Naive thymus-derived CD8-positive, alpha-beta T cell (primary cell): ENCODE data around the gene CABLES2. TPM values are rescaled to one million over a fixed set of nuclear protein-coding genes. Genes with fewer than 3 reads are reported as not detected.

ENCODE experiments used
- ATAC-seq, 2 donors: fragments of 150-1000 bp; cut with Tn5 transposase in 1 of 2; sonication (Bioruptor Pico), chemical (Tn5 transposase) in 1 of 2; 1 replicate in 1 of 2; 2 replicates in 1 of 2; pipeline ENCODE4 v1.10.0; 2021; ENCODE audit warnings: mild to moderate bottlenecking in 2 of 2, moderate library complexity in 2 of 2
- POLR2A ChIA-PET: fragments of 350-600 bp; sonication (Branson Sonifier 250); formaldehyde crosslinking; loops from one replicate; lab custom pipeline; 2021; ENCODE audit warnings: antibody characterized with exemption; lab: Charles Lee
- DNase-seq, 10 donors: peaks; one replicate each; pipeline versions ENCODE4 v3.0.0 to v3.0.0-alpha.2; 2020 to 2022
- H3K27ac Mint-ChIP-seq, 10 donors: one replicate each; pipeline ENCODE4 v1.8.0; 2020 to 2022; ENCODE audit warnings: mild to moderate bottlenecking in 10 of 10, mixed read lengths in 10 of 10, moderate library complexity in 4 of 10, inconsistent platforms in 1 of 10
- H3K27me3 Mint-ChIP-seq, 5 donors: one replicate each; pipeline ENCODE4 v1.8.0; 2021 to 2022; ENCODE audit warnings: mixed read lengths in 5 of 5
- H3K36me3 Mint-ChIP-seq, 3 donors: one replicate each; pipeline ENCODE4 v1.8.0; 2020 to 2022; ENCODE audit warnings: mixed read lengths in 3 of 3, mild to moderate bottlenecking in 2 of 3, inconsistent platforms in 1 of 3
- H3K4me1 Mint-ChIP-seq, 4 donors: one replicate each; pipeline ENCODE4 v1.8.0; 2021 to 2022; ENCODE audit warnings: mixed read lengths in 4 of 4
- H3K4me3 Mint-ChIP-seq, 10 donors: one replicate each; pipeline ENCODE4 v1.8.0; 2020 to 2022; ENCODE audit warnings: mild to moderate bottlenecking in 10 of 10, mixed read lengths in 10 of 10, moderate library complexity in 6 of 10, inconsistent platforms in 1 of 10
- H3K9me3 Mint-ChIP-seq, 9 donors: one replicate each; pipeline ENCODE4 v1.8.0; 2020 to 2022; ENCODE audit warnings: mixed read lengths in 9 of 9, mild to moderate bottlenecking in 3 of 9, inconsistent platforms in 1 of 9, moderate library complexity in 1 of 9
- polyA plus RNA-seq, 3 donors: library from polyadenylated mRNA; unstranded; fragments of 300-500 nt; fragmentation: Illumina TruSeq; gene quantifications; one replicate each; pipeline ENCODE4 v1.2.3, GENCODE V29; 2021
- total RNA-seq, 8 experiments: library from RNA in 2 of 8; stranded (reverse) in 2 of 8; gene quantifications; one replicate each; pipeline ENCODE4 v1.2.3 and lab custom pipeline; 2021 to 2026

The CABLES2 gene
- total and polyA plus RNA-seq, 5 experiments from 2014 or later: 0.83 to 6.4 (median 1.7) TPM

DNA sequence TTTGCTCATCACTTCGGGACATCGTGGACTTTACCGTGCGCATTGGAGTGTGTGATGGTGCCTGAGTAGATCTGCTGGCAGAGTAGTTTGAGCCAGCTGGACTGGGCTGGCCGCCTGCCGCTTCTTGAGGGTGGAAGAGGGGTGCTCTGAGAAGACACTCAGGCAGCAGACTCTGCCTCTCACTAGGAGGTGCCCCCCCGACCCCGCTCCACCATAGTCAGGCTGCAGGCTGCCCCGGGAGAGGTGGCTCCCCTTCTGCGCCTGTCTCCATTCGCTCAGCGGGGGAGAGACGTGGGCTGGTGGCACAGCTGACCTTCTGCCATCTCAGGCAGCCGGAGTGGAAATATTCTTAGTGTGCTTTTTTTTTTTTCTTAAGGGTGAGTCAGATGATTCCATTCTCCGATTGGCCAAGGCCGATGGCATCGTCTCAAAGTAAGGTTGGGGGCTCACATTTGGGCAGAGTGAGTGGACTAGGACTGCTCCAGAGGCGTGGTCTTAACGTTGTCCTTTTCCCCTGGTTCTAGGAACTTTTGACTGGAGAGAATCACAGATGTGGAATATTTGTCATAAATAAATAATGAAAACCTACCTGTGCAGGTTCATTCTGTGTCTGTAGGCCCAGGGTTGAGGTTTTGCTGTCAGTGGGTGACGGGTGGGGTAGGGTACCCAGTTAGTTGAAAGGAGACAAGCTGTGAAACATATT, 19.0 kb downstream of the CABLES2 start:
- no peak for DNase-seq
- no peaks in the 10 kb centered on the region for H3K9me3 Mint-ChIP-seq
- peak overlapping the region; percentile 63 to 96 (median 94) for H3K27ac Mint-ChIP-seq
- H3K4me3 Mint-ChIP-seq: peak overlapping the region; percentile 88 to 95 (median 90)
- no peaks in the 10 kb centered on the region for H3K27me3 Mint-ChIP-seq
- POLR2A ChIA-PET: no interaction called here
- no peak for ATAC-seq
- peaks cover 18 to 62% (median 43%) of the 10 kb centered on the region in 4 donors for H3K4me1 Mint-ChIP-seq
- peaks cover 0 to 27% (median 0%) of the 10 kb centered on the region in 3 donors for H3K36me3 Mint-ChIP-seq

DNA sequence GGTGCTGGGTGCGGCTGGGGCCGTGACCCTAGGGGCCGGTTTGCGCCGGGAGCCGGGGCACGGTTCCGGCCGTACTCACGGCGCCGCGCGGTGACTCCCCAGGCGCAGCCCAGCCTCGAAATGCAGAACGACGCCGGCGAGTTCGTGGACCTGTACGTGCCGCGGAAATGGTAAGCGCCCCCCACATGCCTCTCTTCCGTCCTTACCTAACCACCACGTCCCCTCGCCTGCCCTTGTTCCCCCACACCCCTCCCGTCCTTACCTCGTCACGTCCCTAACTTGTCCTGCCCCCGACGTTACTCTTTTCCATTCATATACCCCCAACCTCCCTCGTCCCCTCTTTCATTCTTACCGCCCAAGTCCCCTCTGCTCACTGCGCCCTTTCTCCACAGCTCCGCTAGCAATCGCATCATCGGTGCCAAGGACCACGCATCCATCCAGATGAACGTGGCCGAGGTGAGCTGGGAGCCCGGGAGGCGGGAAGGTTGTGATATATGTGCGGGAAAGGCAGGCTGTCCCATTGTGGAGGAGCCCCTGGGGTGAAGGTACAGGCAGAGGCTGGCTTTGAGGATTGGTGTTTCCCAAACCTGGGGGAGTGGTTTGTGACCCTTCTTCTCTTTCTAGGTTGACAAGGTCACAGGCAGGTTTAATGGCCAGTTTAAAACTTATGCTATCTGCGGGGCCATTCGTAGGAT, 19.7 kb downstream of the CABLES2 start:
- Mint-ChIP-seq H3K4me3 (peak overlapping the region; percentile 88 to 95 (median 90)), H3K36me3 (peaks cover 0 to 27% (median 0%) of the 10 kb centered on the region in 3 donors), H3K27ac (peak overlapping the region; percentile 74 to 96 (median 94)), H3K4me1 (peaks cover 22 to 68% (median 50%) of the 10 kb centered on the region in 4 donors), H3K9me3 (peaks cover 0 to 2% (median 0%) of the 10 kb centered on the region in 9 donors), H3K27me3 (no peaks in the 10 kb centered on the region)
- ATAC-seq (peak; percentile 39 to 55), DNase-seq (peak in 3 of 10 donors; percentile 26 to 75 (median 42))
- POLR2A ChIA-PET: interaction anchor here (0.6 to 1.7 kb wide), 10 partner anchors 14 to 321 kb away, joined by 3 to 6 read pairs (median 4); partner anchors contain the start of genes ADRM1 and CABLES2

DNA sequence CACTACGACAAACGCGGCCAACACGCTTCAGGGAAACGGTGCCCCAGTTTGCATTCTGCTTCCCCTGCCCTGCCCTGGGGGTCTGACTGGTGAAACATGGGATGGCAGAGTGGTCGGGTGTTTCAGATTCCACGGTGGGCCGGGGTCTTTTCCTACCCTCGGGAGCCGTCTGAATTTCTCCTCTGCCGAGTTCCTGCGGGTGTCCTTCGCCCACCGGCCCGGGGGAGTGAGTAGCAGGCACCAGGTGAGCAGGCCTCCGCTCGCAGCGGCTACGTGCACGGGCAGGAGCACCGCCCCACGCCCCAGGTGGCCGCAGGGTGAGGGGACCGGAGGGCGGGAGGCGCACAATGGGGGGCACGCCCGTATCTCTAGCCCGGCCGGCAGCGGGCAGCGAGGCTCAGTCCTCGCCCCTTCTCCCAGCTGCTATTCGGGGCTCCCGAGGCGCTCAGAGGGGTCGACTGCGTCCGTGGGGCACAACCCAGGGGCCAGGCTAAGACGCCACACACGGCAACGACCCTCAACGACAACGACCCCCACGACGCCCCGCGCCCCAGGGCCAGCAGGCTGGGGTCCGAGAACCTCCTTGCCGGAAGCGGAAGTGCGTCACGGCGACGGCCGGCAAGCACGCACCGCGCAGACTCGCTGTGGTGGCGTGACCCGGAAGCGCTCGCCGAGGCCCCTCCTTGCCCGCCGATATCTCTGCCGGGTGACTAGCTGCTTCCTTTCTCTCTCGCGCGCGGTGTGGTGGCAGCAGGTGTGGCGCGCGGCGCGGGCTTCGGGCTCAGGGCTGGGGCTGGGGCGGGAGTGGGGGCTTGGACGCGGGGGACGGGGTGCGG, 20.5 kb downstream of the CABLES2 start, which contains the start of gene RPS21:
RPS21 (plus strand) TSS at position 721 of the 836 bp plus-strand sequence. CDS start 236 bp downstream, outside the sequence.
- peak within 1 kb of the TSS; percentile 85 to 96 (median 94) for H3K27ac Mint-ChIP-seq
- H3K27me3 Mint-ChIP-seq: no peaks in the 10 kb centered on the region
- ATAC-seq (peak; percentile 90), DNase-seq (peak; percentile 88 to 96 (median 92))
- peak within 1 kb of the TSS; percentile 88 to 95 (median 90) for H3K4me3 Mint-ChIP-seq
- POLR2A ChIA-PET: interaction anchor here (0.6 to 1.7 kb wide), 11 partner anchors 15 to 320 kb away, joined by 3 to 6 read pairs (median 4); partner anchors contain the start of genes ADRM1 and CABLES2
- H3K4me1 Mint-ChIP-seq: peaks cover 28 to 75% (median 55%) of the 10 kb centered on the region in 4 donors
- H3K9me3 Mint-ChIP-seq: peaks cover 0 to 10% (median 0%) of the 10 kb centered on the region in 9 donors
- H3K36me3 Mint-ChIP-seq: peaks cover 3 to 33% (median 6%) of the 10 kb centered on the region in 3 donors

DNA sequence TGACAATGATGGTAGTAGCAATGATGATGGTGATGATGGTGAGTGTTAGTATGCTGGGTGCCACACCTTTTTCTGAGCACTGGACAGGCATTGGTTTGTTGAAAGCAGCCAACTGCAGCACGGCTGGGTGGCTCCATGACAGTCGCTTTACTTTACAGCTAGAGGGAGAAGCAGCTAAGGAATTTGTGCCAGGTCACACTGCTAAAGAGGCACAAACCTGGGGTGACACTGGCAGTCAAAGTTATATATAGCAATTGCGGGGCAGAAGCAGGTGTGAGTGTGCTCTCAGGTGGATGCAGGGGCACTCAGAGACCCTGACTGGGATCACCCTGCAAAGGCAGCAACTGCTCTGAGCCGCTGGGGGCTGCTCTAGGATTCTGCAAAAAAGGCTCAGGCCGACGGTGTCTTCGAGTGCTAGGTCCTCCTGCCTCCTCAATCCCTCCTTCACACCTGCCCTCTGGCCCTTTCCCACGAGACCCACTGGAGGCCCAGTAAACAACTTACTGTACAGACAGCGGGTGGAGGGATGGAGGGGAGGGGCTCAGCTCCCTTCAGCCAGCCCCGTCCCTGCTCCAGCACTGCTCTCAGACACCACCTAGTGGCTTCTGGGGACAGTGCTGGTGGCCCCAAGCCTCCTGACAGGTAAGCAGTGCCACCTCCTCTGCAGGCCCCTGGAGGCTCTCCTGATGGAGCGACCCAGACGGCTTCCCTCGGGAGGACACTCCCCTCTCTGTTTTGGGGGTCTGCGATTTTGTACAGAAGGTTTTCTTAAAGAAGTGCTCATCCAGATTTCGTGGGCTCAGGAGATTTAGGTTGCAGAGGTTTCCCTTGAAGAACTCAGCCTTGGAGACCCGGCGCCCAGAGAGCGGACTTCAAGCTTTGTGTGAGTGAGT, 24.5 kb downstream of the CABLES2 start:
- Mint-ChIP-seq H3K27ac (peak overlapping the region; percentile 2 to 93 (median 88)), H3K36me3 (peaks cover 3 to 7% (median 6%) of the 10 kb centered on the region in 3 donors), H3K4me3 (peak overlapping the region in 5 of 10 donors; percentile 4 to 66 (median 11)), H3K9me3 (peaks cover 0 to 12% (median 0%) of the 10 kb centered on the region in 9 donors), H3K4me1 (peaks cover 22 to 46% (median 38%) of the 10 kb centered on the region in 4 donors), H3K27me3 (no peaks in the 10 kb centered on the region)
- DNase-seq: peak; percentile 67 to 87 (median 74)
- POLR2A ChIA-PET: no interaction called here
- ATAC-seq: peak; percentile 66 to 70

DNA sequence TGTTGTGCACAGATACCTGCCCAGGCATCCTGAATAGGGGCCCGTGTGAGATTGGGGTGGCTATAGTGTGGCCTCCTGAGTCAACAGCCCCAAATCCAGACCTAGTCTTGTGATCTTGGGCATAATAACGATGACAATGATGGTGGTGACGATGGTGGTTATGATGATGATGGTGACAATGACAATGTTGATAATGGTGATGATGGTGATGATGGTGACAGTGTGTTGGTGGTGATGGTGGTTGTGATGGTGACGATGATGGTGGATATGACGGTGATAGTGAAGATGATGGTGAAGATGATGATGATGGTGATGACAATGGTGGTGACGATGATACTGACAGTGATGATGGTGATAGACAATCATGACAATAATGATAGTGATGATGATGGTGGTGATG, 25.2 kb downstream of the CABLES2 start:
- Mint-ChIP-seq H3K27me3 (no peaks in the 10 kb centered on the region), H3K36me3 (peaks cover 3 to 6% (median 6%) of the 10 kb centered on the region in 3 donors), H3K4me1 (peaks cover 21 to 41% (median 34%) of the 10 kb centered on the region in 4 donors), H3K4me3 (peak overlapping the region in 1 of 10 donors; percentile 20), H3K9me3 (peaks cover 0 to 12% (median 0%) of the 10 kb centered on the region in 9 donors), H3K27ac (peak overlapping the region in 6 of 10 donors; percentile 2 to 80 (median 20))
- DNase-seq: no peak
- ATAC-seq: no peak
- POLR2A ChIA-PET: no interaction called here

DNA sequence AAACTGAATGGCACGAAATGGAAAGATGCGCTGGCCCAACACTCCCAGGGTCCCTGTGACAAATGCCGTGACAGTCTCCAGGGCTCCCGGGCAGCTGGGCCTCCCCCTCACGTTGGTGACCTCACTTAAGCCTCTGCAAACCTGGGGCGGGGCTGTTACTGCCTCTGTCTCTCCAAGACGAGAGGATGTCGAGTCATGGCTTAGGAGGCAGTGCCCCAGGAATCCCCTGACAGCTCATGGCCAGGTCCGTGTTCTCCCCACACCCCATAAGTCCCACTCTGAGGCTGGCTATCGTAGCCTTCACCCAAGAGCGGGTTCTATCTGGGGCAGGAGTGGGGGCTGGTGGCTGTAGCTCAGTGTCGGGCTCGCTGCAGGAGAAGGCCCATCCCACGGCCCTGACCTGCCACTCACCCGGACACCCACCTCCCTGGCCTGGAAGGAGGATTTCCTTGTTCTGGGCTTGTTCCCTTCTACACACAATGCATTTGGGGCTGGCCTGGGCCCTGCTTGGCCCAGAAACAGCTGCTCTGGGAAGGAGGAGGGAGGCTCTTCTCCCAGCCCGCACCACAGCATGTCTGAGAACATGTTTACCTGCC, 25.8 kb downstream of the CABLES2 start:
- H3K4me1 Mint-ChIP-seq: peaks cover 20 to 39% (median 32%) of the 10 kb centered on the region in 4 donors
- peaks cover 3 to 6% (median 6%) of the 10 kb centered on the region in 3 donors for H3K36me3 Mint-ChIP-seq
- POLR2A ChIA-PET: no interaction called here
- peak overlapping the region in 3 of 10 donors; percentile 29 to 80 (median 43) for H3K27ac Mint-ChIP-seq
- H3K9me3 Mint-ChIP-seq: peaks cover 0 to 12% (median 0%) of the 10 kb centered on the region in 9 donors
- H3K4me3 Mint-ChIP-seq: no peak overlapping the region
- DNase-seq: no peak
- H3K27me3 Mint-ChIP-seq: no peaks in the 10 kb centered on the region
- ATAC-seq: no peak

DNA sequence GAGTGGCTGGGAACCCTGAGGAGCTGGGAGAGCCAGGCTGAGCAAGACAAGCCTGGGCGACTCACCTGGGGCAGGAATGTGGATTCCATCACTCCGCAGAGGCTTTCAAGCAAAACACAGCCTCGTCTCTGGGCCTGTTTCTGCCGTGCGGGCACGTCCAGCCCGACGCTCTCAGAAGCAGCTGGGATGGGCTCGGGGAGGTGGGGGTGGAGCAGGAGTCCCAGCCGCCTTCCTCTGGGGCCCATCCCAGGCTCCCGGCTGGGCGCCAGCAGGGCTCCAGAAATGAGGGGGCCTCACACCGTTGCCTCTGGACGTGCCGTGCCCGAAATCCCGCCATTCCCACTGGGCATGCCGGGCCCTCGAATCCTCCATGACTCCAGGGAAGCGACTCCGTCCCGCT, 28.9 kb downstream of the CABLES2 start:
- DNase-seq (no peak), ATAC-seq (no peak)
- Mint-ChIP-seq H3K27ac (no peak overlapping the region), H3K36me3 (peaks cover 3 to 6% (median 6%) of the 10 kb centered on the region in 3 donors), H3K4me1 (peaks cover 9 to 15% (median 12%) of the 10 kb centered on the region in 4 donors), H3K9me3 (peaks cover 0 to 12% (median 0%) of the 10 kb centered on the region in 9 donors), H3K27me3 (peaks cover 0 to under 1% (median 0%) of the 10 kb centered on the region in 5 donors), H3K4me3 (no peak overlapping the region)
- POLR2A ChIA-PET: no interaction called here

DNA sequence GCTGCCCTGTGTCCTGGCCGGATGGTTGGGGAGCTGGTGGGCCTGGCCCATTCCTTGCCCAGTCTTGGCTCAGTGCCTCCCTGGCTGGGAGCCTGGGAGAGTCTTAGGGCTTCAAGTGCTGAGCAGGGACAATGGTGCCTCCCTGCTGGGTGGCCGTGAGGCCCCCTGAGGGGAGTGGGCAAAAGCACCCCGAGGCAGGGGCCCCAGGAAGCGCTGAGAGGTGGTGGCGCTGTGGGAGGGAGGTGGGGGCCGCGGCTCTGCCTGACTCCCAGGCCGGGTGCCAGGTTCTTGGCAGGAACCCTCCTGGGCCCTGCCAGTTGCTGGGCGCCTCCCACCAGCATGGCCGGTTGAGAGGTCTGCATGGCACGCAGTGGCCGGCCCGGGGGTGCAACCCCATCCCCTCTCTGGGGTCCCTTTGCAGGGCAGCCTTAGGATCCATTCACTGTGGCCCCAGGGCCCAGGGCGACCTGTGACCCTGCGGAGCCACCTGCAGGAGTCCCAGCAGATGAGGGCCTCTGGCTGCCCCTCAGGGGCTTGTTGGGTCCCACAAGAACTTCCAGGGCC, 29.4 kb downstream of the CABLES2 start:
- no peak for ATAC-seq
- POLR2A ChIA-PET: no interaction called here
- Mint-ChIP-seq H3K4me3 (no peak overlapping the region), H3K9me3 (peaks cover 0 to 12% (median 0%) of the 10 kb centered on the region in 9 donors), H3K27me3 (peaks cover 0 to 4% (median 3%) of the 10 kb centered on the region in 5 donors), H3K4me1 (peaks cover 6 to 12% (median 10%) of the 10 kb centered on the region in 4 donors), H3K36me3 (peaks cover 3 to 6% (median 6%) of the 10 kb centered on the region in 3 donors), H3K27ac (peak overlapping the region in 1 of 10 donors; percentile 22)
- DNase-seq: no peak

DNA sequence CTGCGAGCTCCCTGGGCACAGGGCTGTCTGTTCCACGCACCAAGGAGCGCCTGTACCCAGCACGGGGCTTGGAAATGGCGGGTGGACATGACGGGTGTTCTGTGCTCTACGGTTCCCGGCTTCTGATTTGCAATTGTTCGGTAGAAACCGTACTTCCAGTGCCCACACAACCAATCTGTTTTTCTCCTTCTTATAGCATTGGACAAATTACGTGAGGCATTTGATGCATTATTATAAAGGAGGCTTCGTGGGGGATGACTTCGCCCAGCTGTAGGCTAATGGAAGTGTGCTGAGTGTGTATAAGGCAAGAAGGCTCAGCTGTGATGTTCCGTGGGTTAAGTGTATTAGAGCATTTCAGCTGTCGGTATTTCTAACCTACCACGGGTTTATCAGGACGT, 30.0 kb downstream of the CABLES2 start:
- Mint-ChIP-seq H3K27ac (peak overlapping the region in 3 of 10 donors; percentile 22 to 77 (median 33)), H3K9me3 (peaks cover 0 to 7% (median 0%) of the 10 kb centered on the region in 9 donors), H3K36me3 (peaks cover 3 to 4% (median 4%) of the 10 kb centered on the region in 3 donors), H3K4me3 (no peak overlapping the region), H3K27me3 (peaks cover 0 to 5% (median 3%) of the 10 kb centered on the region in 5 donors), H3K4me1 (peaks cover 3 to 6% (median 5%) of the 10 kb centered on the region in 4 donors)
- POLR2A ChIA-PET: no interaction called here
- ATAC-seq (no peak), DNase-seq (no peak)
